Activated CD4-positive, alpha-beta T cell treated with anti-CD3 and anti-CD28 coated beads for 4 hours (primary cell): Measurements from ENCODE around the gene CCDC24.
A peak's percentile ranks its signal among the peaks of the same experiment; 100 is the strongest.

Experiments used
- DNase-seq, 2 donors: peaks; one replicate each; pipeline ENCODE4 v3.0.0-alpha.2; 2020

The CCDC24 gene

GRCh38 chr1:43963890-43964289 lies 27.5 kb upstream of the CCDC24 start:
- no peak for DNase-seq

- DNase-seq = no peak
Observed at GRCh38 chr1:43965316-43965715, 26.1 kb upstream of the CCDC24 start.

GRCh38 chr1:43968348-43968948 lies 23.0 kb upstream of the CCDC24 start:
- no peak for DNase-seq

- DNase-seq = no peak
Observed at GRCh38 chr1:43969416-43969745, 22.0 kb upstream of the CCDC24 start.

DNA sequence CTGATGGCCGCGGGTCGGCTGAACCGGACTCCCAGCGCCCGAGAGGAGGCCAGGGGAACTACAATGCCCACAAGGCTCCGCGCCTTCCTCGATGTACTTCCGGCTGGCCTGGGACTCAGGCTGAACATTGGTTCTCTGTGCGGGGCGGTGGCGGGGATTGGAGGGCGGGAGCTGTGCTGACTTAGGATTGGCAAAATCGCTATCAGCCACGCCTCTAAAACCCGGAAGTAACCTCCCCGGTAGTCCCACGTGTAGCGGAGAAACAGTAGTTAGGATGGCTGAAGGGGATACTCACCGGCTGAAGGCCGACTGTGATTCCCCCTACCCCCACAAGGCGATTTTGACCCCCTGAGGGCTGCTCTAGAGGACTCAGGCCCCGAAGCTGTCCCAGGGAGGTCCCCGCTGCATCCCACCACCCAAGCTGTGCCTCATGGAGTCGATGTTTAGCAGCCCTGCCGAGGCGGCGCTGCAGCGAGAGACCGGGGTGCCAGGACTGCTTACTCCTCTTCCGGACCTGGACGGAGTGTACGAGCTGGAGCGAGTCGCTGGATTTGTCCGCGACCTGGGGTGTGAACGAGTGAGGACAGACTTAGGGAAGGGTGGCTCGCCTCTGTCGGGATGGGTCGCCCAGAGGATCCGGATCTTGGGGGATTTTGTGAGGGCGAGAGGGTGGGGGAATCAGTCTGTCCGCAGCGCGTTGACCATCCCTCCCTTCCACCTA lies 21.5 kb upstream of the CCDC24 start, which contains the start of gene DPH2:
DPH2 (plus strand) TSS at position 265 of the 721 bp plus-strand sequence; CDS start at position 431, 166 bp downstream.
- peak; percentile 95 to 96 for DNase-seq

DNA sequence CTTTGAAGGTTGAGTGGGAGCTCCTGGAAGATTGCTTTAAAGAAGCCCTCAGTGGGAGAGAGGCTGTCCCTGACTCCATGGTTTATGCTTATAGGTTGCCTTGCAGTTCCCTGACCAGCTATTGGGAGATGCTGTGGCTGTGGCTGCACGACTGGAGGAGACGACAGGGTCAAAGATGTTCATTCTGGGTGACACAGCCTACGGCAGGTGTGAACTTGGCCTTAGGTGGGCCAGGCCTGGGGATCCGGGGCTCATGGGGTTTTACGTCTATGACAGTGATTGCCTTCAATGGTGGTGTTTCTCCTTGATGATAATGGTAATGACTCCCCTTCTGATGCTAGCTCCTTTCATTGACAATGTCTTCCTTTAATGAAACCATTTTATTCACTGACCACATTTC lies 20.9 kb upstream of the CCDC24 start:
- DNase-seq = no peak

DNA sequence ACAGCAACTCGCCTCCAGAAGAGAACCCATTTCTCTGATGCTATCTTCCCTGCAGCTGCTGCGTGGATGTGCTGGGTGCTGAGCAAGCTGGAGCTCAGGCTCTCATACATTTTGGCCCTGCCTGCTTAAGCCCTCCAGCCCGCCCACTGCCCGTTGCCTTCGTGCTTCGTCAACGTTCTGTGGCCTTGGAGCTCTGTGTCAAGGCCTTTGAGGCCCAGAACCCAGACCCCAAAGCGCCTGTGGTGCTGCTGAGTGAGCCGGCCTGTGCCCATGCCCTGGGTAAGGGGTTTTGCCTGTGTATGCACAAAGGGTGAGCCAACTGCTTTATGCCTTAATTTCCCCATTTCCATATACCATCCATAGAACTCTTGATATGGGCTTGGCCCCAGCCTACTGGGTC lies 20.5 kb upstream of the CCDC24 start:
- DNase-seq = no peak

DNA sequence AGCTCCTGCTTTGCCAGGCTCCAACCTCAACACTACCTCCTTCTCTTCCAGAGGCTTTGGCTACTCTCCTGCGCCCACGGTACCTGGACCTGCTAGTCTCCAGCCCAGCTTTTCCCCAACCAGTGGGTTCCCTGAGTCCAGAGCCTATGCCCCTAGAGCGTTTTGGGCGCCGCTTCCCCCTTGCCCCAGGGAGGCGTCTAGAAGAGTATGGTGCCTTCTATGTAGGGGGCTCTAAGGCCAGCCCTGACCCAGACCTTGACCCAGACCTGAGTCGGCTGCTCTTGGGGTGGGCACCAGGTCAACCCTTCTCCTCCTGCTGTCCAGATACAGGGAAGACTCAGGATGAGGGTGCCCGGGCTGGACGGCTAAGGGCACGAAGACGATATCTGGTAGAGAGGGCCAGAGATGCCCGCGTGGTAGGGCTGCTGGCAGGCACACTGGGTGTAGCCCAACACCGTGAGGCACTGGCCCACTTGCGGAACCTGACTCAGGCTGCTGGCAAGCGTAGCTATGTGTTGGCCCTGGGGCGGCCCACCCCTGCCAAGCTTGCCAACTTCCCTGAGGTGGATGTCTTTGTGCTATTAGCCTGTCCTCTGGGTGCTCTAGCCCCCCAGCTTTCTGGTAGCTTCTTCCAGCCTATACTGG lies 19.9 kb upstream of the CCDC24 start:
- no peak for DNase-seq

DNA sequence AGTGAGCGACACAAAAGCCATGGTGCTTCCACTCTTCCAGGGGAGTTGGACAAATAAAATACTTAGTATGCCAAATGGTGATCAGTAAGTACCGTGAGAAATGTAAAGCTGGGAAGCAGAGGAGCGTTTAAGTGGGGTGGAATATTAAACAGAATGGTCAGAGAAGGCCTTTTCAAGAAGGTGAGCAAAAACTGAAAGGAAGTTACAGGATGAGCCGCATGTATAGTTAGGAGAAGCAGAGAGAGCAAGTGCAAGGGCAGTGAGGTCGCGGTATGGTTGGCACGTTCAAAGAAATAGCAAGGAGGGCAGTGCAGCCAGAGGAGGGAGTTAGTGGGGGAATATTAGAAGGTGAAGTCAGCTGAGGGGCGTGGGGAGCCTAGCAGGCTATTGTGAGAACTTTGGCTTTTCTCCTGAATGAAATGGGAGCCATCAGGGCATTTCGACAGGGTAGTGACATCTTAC lies 17.4 kb upstream of the CCDC24 start:
- no peak for DNase-seq

- DNase-seq = peak; percentile 94
Observed at GRCh38 chr1:43974443-43975248, 16.8 kb upstream of the CCDC24 start, which contains the start of gene ATP6V0B. TSS of gene ATP6V0B (plus strand) at chr1:43974960. CDS start at chr1:43975041, 81 bp downstream.

GRCh38 chr1:43975249-43975961 lies 16.0 kb upstream of the CCDC24 start:
- DNase-seq = peak; percentile 22 to 25

- DNase-seq = no peak
Observed at GRCh38 chr1:43976045-43976444, 15.4 kb upstream of the CCDC24 start.

DNA sequence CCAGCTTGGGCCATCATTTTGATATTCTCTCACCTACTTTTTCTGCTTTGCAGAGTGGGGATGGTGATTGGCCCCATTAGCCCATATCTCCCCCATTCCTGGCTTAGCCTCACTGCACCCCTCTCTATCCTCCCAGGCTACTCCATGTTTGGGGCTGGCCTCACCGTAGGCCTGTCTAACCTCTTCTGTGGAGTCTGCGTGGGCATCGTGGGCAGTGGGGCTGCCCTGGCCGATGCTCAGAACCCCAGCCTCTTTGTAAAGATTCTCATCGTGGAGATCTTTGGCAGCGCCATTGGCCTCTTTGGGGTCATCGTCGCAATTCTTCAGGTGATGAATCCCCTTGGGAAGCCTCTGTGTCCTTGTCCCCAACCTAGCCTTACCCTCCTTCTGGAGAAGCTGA lies 14.5 kb upstream of the CCDC24 start:
- DNase-seq = no peak

DNA sequence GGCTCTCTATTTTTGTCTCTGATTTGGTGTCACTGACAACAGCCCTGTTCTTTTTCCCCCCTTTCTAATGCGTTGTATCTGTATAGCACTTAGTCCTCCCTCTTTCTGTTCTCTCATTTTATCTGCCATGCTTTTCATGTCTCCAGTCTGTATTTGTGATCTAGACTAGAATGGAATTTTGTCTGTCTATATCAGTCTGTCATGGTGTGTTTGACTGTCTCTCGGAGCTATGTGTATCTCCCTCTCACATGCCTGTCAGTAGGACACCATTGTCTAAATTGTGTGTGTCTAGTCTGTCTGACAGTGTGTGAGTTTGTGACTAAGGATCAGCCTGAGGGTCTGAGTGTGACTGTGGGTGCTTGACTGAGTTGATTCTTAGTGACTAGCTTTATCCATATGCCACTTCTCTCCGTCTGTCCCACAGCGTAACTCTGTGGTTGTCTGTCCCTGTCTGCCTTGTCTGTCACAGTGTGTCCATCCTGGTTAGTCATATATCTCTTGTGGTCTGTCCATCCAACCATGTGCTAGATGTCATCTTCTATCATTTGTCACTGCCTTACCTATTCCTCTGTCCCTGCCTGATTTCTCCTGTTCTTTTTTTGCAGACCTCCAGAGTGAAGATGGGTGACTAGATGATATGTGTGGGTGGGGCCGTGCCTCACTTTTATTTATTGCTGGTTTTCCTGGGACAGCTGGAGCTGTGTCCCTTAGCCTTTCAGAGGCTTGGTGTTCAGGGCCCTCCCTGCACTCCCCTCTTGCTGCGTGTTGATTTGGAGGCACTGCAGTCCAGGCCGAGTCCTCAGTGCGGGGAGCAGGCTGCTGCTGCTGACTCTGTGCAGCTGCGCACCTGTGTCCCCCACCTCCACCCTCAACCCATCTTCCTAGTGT lies 13.8 kb upstream of the CCDC24 start:
- DNase-seq = no peak

DNA sequence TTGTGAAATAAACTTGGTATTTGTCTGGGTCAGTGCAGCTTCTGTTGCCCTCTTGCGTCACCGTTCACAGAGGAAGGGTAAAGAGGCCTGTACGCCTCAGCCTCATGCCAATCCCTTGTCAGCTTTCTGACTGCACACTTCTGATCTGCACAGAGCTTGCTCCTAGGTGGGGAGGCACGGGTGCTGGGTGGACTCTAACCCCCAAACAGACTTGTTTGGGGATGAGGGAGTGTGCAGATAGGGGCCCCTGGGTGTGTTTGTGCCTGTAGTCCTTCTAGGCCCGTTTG lies 13.2 kb upstream of the CCDC24 start:
- DNase-seq = no peak

GRCh38 chr1:43978551-43979260 lies 12.7 kb upstream of the CCDC24 start, which contains the start of gene B4GALT2:
TSS of gene B4GALT2 (plus strand) at chr1:43979210. CDS start at chr1:43981161, 1,951 bp downstream.
- peak; percentile 14 to 21 for DNase-seq

GRCh38 chr1:43979261-43979527 lies 12.2 kb upstream of the CCDC24 start:
- DNase-seq = no peak

GRCh38 chr1:43979528-43980254 lies 11.7 kb upstream of the CCDC24 start:
- peak; percentile 15 to 29 for DNase-seq

DNA sequence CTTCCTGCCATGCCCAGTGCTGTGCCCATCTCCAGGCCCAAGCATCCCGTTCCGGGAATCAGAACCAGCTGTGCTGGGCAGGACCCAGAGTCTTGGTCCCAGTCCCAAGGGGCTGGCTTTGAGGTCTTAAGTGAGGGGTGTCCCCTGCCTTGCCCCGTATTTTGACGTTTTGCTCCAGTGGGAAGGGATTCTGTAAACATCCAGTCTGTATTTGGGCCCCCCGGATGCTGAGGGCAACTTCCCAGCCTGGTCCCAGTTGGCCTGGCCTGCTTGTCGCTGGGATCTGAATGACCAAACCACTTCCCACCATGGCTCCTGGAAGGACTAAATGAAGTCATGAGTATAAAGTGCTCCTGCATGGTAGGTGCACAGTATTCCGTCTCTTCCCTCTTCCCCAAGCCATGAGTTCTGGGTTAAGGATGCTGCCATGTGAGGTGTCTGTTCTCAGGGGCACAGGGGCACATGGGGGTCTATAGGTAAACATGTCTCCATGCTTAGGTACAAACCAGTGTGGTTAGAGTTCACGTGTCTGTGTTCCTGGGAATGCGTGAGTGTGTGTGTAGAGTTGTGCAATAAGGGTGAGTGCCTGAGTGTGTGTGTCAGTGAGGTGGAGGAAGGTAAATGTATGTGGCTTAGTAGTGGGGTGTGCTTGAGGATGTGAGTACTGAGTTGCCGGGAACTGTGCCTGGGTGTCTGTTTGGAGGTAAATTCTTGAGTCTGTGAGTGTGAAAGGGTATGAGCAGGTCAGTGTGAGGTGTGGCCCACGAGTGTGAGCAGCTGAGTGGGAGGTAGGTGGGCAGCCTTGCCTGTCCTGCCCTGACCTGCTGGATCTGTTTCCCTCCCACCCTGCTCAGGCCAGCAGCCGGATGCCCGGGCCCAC lies 10.9 kb upstream of the CCDC24 start:
- DNase-seq = no peak
